Fibroblast of mammary gland (primary cell): ENCODE data around the gene HINT3.

Source experiments
- DNase-seq: peaks from one replicate; pipeline ENCODE4 v3.0.0-alpha.2; 2010; ENCODE audit warnings: low read depth
- H3K4me3 ChIP-seq: 2 replicates; pipeline ENCODE4 v1.5.1; 2011; ENCODE audit warnings: low read depth, mild to moderate bottlenecking, low read length, moderate library complexity; ENCODE audit not compliant: control insufficient read depth
- CTCF ChIP-seq: conservative IDR thresholded peaks from 2 replicates; pipeline ENCODE4 v1.5.1; 2011; ENCODE audit warnings: low read depth, low read length, inconsistent platforms; ENCODE audit not compliant: control insufficient read depth, insufficient read depth

The HINT3 gene

DNA sequence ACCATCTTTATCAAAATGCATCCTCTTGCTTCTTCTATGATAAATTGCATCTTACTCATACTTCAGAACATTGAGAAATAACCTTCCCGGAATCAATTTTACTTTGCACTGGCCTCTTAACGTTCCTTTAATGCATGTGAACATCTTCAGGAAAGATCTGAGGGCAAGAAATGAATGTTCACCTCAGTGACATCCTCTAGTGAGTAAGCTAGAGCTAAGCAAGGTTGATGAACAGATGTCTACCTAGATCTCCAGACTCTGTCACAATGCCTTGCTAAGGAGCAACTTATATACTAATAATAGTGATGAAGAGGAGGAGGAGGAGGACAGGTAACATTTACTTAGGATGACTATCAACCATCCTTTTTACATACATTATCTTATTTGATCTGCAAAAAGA, 16.8 kb upstream of the HINT3 start:
- DNase-seq, result no peak
- H3K4me3 ChIP-seq, result no peak overlapping the region
- no peak for TF ChIP-seq CTCF

- DNase-seq, result no peak
- no peak overlapping the region for H3K4me3 ChIP-seq
- no peak for TF ChIP-seq CTCF
Observed at GRCh38 chr6:125940247-125941041, 16.1 kb upstream of the HINT3 start.

GRCh38 chr6:125942672-125943527, 13.7 kb upstream of the HINT3 start:
- no peak overlapping the region for H3K4me3 ChIP-seq
- no peak for TF ChIP-seq CTCF
- DNase-seq, result no peak

DNA sequence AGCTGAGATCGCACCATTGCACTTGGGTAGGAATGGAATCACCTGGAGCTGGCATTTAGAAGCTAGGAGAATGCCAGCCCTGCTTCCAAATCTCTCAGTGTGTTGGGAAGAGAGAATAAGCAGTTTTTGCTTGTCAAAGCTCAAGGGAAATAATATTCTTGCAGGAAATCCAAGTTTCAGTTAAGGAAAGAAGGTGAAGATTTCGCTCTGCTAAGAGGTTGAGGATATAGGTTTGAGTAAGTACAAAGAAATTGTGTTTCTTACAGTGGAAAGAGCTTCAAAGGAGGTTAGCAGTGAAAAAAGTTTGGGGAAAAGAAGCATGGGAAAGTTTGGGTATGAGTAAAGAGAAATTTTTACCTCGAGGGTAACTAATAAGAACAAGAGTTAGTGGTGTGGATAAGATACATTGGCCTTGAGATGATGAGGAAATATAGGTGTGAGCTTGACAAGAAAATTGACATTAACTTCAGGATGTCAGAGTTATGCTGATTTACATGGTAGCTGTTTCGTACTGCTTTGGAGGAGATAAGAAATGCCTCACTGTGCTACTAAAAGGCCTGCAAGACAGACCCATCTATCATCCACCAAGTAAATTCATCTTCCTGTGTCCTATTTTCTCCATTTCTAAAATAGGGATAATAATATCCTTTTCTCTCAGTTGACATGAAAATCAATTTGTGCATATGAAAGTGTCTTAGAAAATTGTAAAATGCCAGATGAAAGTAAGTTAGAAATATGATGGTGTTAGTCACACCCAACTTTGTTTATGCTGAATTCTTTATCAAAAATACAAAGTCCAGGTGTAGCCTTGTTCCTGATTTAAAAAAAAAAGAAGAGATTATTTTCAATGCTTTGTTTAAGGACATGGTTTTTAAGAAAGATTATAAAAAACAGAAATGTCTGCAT, 12.8 kb upstream of the HINT3 start:
- no peak for TF ChIP-seq CTCF
- DNase-seq, result no peak
- H3K4me3 ChIP-seq, result no peak overlapping the region

DNA sequence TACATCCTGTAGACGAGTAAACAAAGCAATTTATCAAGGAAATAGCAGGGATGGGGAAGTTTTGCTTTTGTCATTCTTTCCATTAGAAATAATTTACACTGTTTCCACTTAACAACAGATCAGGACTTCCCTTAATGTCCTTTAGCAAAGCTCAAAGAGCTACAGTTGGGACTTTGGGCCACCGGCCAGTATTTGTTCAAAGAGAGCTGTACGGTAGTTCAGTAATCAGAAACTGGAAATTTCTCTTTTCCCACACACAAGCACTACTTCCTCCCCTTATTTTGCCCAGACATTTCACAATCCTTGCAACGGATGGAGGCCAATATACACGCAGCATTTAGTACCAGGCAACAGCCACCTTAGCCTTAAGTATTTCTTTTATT, 12.1 kb upstream of the HINT3 start:
- no peak for TF ChIP-seq CTCF
- H3K4me3 ChIP-seq, result no peak overlapping the region
- DNase-seq, result peak; percentile 69

GRCh38 chr6:125944896-125945295, 11.7 kb upstream of the HINT3 start:
- H3K4me3 ChIP-seq, result no peak overlapping the region
- TF ChIP-seq CTCF, result no peak
- no peak for DNase-seq
